ENCODE measurements around the gene KRTAP9-7.

- TF ChIP-seq CTCF (IDR thresholded peaks at IDR 0.05 in 2 of 3, conservative IDR thresholded peaks at IDR 0.05 in 1 of 3; ENCODE audit: control insufficient read depth in 2 of 3, extremely low read depth in 1 of 3, insufficient read depth in 1 of 3, low read depth in 3 of 3, low read length in 3 of 3) (no peak), CHD4 (IDR thresholded peaks at IDR 0.05) (no peak)
Measured at GRCh38 chr17:41294016-41294415, 18.5 kb downstream of the KRTAP9-7 start.

Data from GM12878 (cell line).